ENCODE results near the gene DYSF.

The DYSF gene

GRCh38 chr2:71581026-71581425 lies 127.7 kb downstream of the DYSF start:
- no peak overlapping the region for H3K4me3 ChIP-seq (ENCODE audit: low read depth, low read length)
- H3K27ac ChIP-seq (ENCODE audit: extremely low read depth, low read depth, low read length), result no peak overlapping the region
- no peaks in the 10 kb centered on the region for H3K9me3 ChIP-seq (ENCODE audit: control insufficient read depth, insufficient read depth, low read depth, low read length)
- POLR2A ChIA-PET, result no interaction called here
- CTCF ChIA-PET, result no interaction called here
- H3K4me1 ChIP-seq (ENCODE audit: control insufficient read depth, insufficient read depth, low read length), result no peaks in the 10 kb centered on the region
- no peak for TF ChIP-seq ZNF513 (tag by site-specific recombination; IDR thresholded peaks at IDR 0.05)
- TF ChIP-seq ZFP69B (tag by site-specific recombination; IDR thresholded peaks at IDR 0.05), result no peak
- TF ChIP-seq ZNF239 (tag by site-specific recombination; IDR thresholded peaks at IDR 0.05), result no peak
- TF ChIP-seq ZNF580 (tag by site-specific recombination; IDR thresholded peaks at IDR 0.05), result no peak
- TF ChIP-seq GLIS1 (tag by site-specific recombination; IDR thresholded peaks at IDR 0.05), result no peak
- no peak for TF ChIP-seq ZNF639 (tag by site-specific recombination; IDR thresholded peaks at IDR 0.05)
- no peak for TF ChIP-seq OVOL3 (tag by site-specific recombination; IDR thresholded peaks at IDR 0.05)
- no peak for TF ChIP-seq ZNF16 (tag by site-specific recombination; IDR thresholded peaks at IDR 0.05; ENCODE audit: low read depth)
- TF ChIP-seq ZNF175 (tag by site-specific recombination; IDR thresholded peaks at IDR 0.05), result no peak
- H3K36me3 ChIP-seq (ENCODE audit: control insufficient read depth in 2 of 2, insufficient read depth in 1 of 2, low read length in 2 of 2), result no peaks in the 10 kb centered on the region

- ChIA-PET CTCF (no interaction called here), POLR2A (no interaction called here)
- no peaks in the 10 kb centered on the region for H3K9me3 ChIP-seq (ENCODE audit: control insufficient read depth, insufficient read depth, low read depth, low read length)
- no peak overlapping the region for H3K4me3 ChIP-seq (ENCODE audit: low read depth, low read length)
- H3K36me3 ChIP-seq (ENCODE audit: control insufficient read depth in 2 of 2, insufficient read depth in 1 of 2, low read length in 2 of 2), result no peaks in the 10 kb centered on the region
- no peaks in the 10 kb centered on the region for H3K4me1 ChIP-seq (ENCODE audit: control insufficient read depth, insufficient read depth, low read length)
- TF ChIP-seq ZNF184 (tag by site-specific recombination; IDR thresholded peaks at IDR 0.05) (no peak), ZNF529 (tag by site-specific recombination; IDR thresholded peaks at IDR 0.05; ENCODE audit: insufficient replicate concordance) (no peak), ZNF701 (tag by site-specific recombination; IDR thresholded peaks at IDR 0.05) (no peak), GFI1B (tag by site-specific recombination; IDR thresholded peaks at IDR 0.05) (no peak), SP3 (tag by site-specific recombination; IDR thresholded peaks at IDR 0.05) (no peak), ZNF837 (tag by site-specific recombination; IDR thresholded peaks at IDR 0.05) (no peak), HOXC10 (CRISPR knock-in tag; IDR thresholded peaks at IDR 0.05) (no peak), YY2 (tag by site-specific recombination; IDR thresholded peaks at IDR 0.05) (no peak), INSM2 (tag by site-specific recombination; IDR thresholded peaks at IDR 0.05) (no peak), ZBTB7A (tag by site-specific recombination; IDR thresholded peaks at IDR 0.05; ENCODE audit: low read depth) (no peak), ZBTB17 (tag by site-specific recombination; IDR thresholded peaks at IDR 0.05) (no peak), ZSCAN23 (tag by site-specific recombination; IDR thresholded peaks at IDR 0.05) (no peak), ZNF121 (tag by site-specific recombination; IDR thresholded peaks at IDR 0.05) (no peak), ZNF654 (tag by site-specific recombination; IDR thresholded peaks at IDR 0.05; ENCODE audit: low read depth) (no peak), ZFP37 (tag by site-specific recombination; IDR thresholded peaks at IDR 0.05) (no peak), HOXD13 (CRISPR knock-in tag; IDR thresholded peaks at IDR 0.05; ENCODE audit: borderline replicate concordance) (no peak)
- no peak overlapping the region for H3K27ac ChIP-seq (ENCODE audit: extremely low read depth, low read depth, low read length)
Observed at GRCh38 chr2:71583876-71584275, 130.5 kb downstream of the DYSF start.

Measured in HEK293 (cell line).